HG02938 (cell line): ENCODE measurements around the gene PRCD.
A peak's percentile ranks its signal among the peaks of the same experiment; 100 is the strongest.
"Not testable (repeated sequence)": the region's sequence is repeated elsewhere in the genome, so short reads cannot be mapped to it uniquely, and the experiment has no call there.

Source experiments
- ATAC-seq: cut with Tn5 transposase; IDR thresholded peaks from one replicate; pipeline ENCODE4 v1.9.1; 2021; ENCODE audit warnings: mild to moderate bottlenecking, moderate library complexity; ENCODE audit not compliant: unreplicated experiment

The PRCD gene

GRCh38 chr17:76525513-76525833, 14.4 kb upstream of the PRCD start:
- ATAC-seq: not testable (repeated sequence)

- not testable (repeated sequence) for ATAC-seq
These were observed 12.8 kb upstream of the PRCD start for GRCh38 chr17:76527016-76527415.

- ATAC-seq: peak; percentile 38
These were observed 12.3 kb upstream of the PRCD start for GRCh38 chr17:76527430-76528111.

- ATAC-seq: peak; percentile 39
These were observed 11.7 kb upstream of the PRCD start for GRCh38 chr17:76528156-76528527.

- no peak for ATAC-seq
These were observed 11.2 kb upstream of the PRCD start for GRCh38 chr17:76528528-76529223.

- ATAC-seq: no peak
These were observed 10.4 kb upstream of the PRCD start for GRCh38 chr17:76529224-76530094.

GRCh38 chr17:76530095-76530723, 9.6 kb upstream of the PRCD start:
- no peak for ATAC-seq

- ATAC-seq: no peak
These were observed 8.9 kb upstream of the PRCD start for GRCh38 chr17:76530811-76531485.

GRCh38 chr17:76531486-76532038, 8.3 kb upstream of the PRCD start:
- ATAC-seq: no peak

- ATAC-seq: no peak
These were observed 7.7 kb upstream of the PRCD start for GRCh38 chr17:76532072-76532651.

- ATAC-seq: not testable (repeated sequence)
These were observed 6.0 kb upstream of the PRCD start for GRCh38 chr17:76533640-76534359.

GRCh38 chr17:76534831-76535732, 4.8 kb upstream of the PRCD start:
- ATAC-seq: no peak

- ATAC-seq: no peak
These were observed 3.9 kb upstream of the PRCD start for GRCh38 chr17:76535788-76536510.

GRCh38 chr17:76536511-76537287, 3.1 kb upstream of the PRCD start:
- no peak for ATAC-seq

- no peak for ATAC-seq
These were observed 2.6 kb upstream of the PRCD start for GRCh38 chr17:76537288-76537577.

GRCh38 chr17:76537578-76538280, 2.1 kb upstream of the PRCD start, which contains the start of gene CYGB:
Gene CYGB, minus strand, starts transcription at chr17:76537709. Its CDS starts 167 bp downstream, at chr17:76537542.
- ATAC-seq: no peak
